Measurements from ENCODE around the gene KIRREL3.

KIRREL3 gene

GRCh38 chr11:126748793-126749192 lies 251.8 kb downstream of the KIRREL3 start:
- WGBS, 2 donors (ENCODE audit: extremely low coverage in 2 of 2, insufficient read length in 2 of 2, insufficient replicate concordance in 1 of 2) = no CpG with 5 or more reads among the region's 6 CpGs
- no peak overlapping the region for H4K91ac ChIP-seq (ENCODE audit: low read depth, low read length, poor library complexity)
- no peak for DNase-seq (ENCODE audit: low spot score)
- no peaks in the 10 kb centered on the region for H3K4me1 ChIP-seq (ENCODE audit: control insufficient read depth in 2 of 2, insufficient read depth in 1 of 2, low read depth in 1 of 2, low read length in 2 of 2)
- no peak overlapping the region for H3K4me2 ChIP-seq (ENCODE audit: insufficient read depth, low read length, poor library complexity, severe bottlenecking)
- no peak overlapping the region for H2BK15ac ChIP-seq (ENCODE audit: low read length)
- H3K36me3 ChIP-seq (replicated peaks in 1 of 2; ENCODE audit: control insufficient read depth in 2 of 2, insufficient read depth in 2 of 2, low read length in 2 of 2) = no peaks in the 10 kb centered on the region
- no peak overlapping the region for H3K18ac ChIP-seq (ENCODE audit: low read length)
- no peak overlapping the region for H2BK5ac ChIP-seq (ENCODE audit: low read length)
- no peak overlapping the region for H2AFZ ChIP-seq (ENCODE audit: low read length)
- no peak overlapping the region for H3K4ac ChIP-seq (ENCODE audit: low read length)
- H3K9ac ChIP-seq (ENCODE audit: low read depth, low read length, poor library complexity) = no peak overlapping the region
- H3K14ac ChIP-seq (ENCODE audit: low read length) = no peak overlapping the region
- H2AK5ac ChIP-seq (ENCODE audit: low read depth, low read length) = no peak overlapping the region
- H3K9me3 ChIP-seq (replicated peaks in 1 of 2; ENCODE audit: control insufficient read depth in 2 of 2, insufficient read depth in 1 of 2, low read depth in 1 of 2, low read length in 2 of 2) = no peaks in the 10 kb centered on the region
- no peaks in the 10 kb centered on the region for H3K27me3 ChIP-seq (ENCODE audit: control insufficient read depth in 3 of 3, insufficient read depth in 3 of 3, low read depth in 1 of 3, low read length in 3 of 3)
- H3K4me3 ChIP-seq (ENCODE audit: low read length in 2 of 2) = no peak overlapping the region
- no peak overlapping the region for H3K23ac ChIP-seq (ENCODE audit: low read depth, low read length, poor library complexity)
- no peak overlapping the region for H2BK12ac ChIP-seq (ENCODE audit: low read length)
- no peaks in the 10 kb centered on the region for H3K79me1 ChIP-seq (ENCODE audit: low read depth, low read length)
- H2BK120ac ChIP-seq (ENCODE audit: low read depth, low read length) = no peak overlapping the region
- no peak overlapping the region for H3K27ac ChIP-seq (replicated peaks; ENCODE audit: low read length)
- H4K8ac ChIP-seq (ENCODE audit: low read depth, low read length) = no peak overlapping the region

GRCh38 chr11:126748100-126748791 lies 252.3 kb downstream of the KIRREL3 start:
- Histone ChIP-seq H3K27me3 (ENCODE audit: control insufficient read depth in 3 of 3, insufficient read depth in 3 of 3, low read depth in 1 of 3, low read length in 3 of 3) (no peaks in the 10 kb centered on the region), H2BK120ac (ENCODE audit: low read depth, low read length) (no peak overlapping the region), H2AK5ac (ENCODE audit: low read depth, low read length) (no peak overlapping the region), H2AFZ (ENCODE audit: low read length) (no peak overlapping the region), H3K23ac (ENCODE audit: low read depth, low read length, poor library complexity) (no peak overlapping the region), H3K9me3 (replicated peaks in 1 of 2; ENCODE audit: control insufficient read depth in 2 of 2, insufficient read depth in 1 of 2, low read depth in 1 of 2, low read length in 2 of 2) (no peaks in the 10 kb centered on the region), H3K36me3 (replicated peaks in 1 of 2; ENCODE audit: control insufficient read depth in 2 of 2, insufficient read depth in 2 of 2, low read length in 2 of 2) (no peaks in the 10 kb centered on the region), H2BK5ac (ENCODE audit: low read length) (no peak overlapping the region), H3K4me2 (ENCODE audit: insufficient read depth, low read length, poor library complexity, severe bottlenecking) (no peak overlapping the region), H3K27ac (replicated peaks; ENCODE audit: low read length) (no peak overlapping the region), H3K4ac (ENCODE audit: low read length) (no peak overlapping the region), H3K18ac (ENCODE audit: low read length) (no peak overlapping the region), H4K8ac (ENCODE audit: low read depth, low read length) (no peak overlapping the region), H3K4me1 (ENCODE audit: control insufficient read depth in 2 of 2, insufficient read depth in 1 of 2, low read depth in 1 of 2, low read length in 2 of 2) (no peaks in the 10 kb centered on the region), H4K91ac (ENCODE audit: low read depth, low read length, poor library complexity) (no peak overlapping the region), H3K14ac (ENCODE audit: low read length) (no peak overlapping the region), H3K79me1 (ENCODE audit: low read depth, low read length) (no peaks in the 10 kb centered on the region), H2BK15ac (ENCODE audit: low read length) (no peak overlapping the region), H2BK12ac (ENCODE audit: low read length) (no peak overlapping the region), H3K4me3 (ENCODE audit: low read length in 2 of 2) (no peak overlapping the region), H3K9ac (ENCODE audit: low read depth, low read length, poor library complexity) (no peak overlapping the region)
- WGBS, 2 donors (ENCODE audit: extremely low coverage in 2 of 2, insufficient read length in 2 of 2, insufficient replicate concordance in 1 of 2) = no CpG with 5 or more reads among the region's 17 CpGs
- no peak for DNase-seq (ENCODE audit: low spot score)

GRCh38 chr11:126747315-126747714 lies 253.3 kb downstream of the KIRREL3 start:
- H2BK5ac ChIP-seq (ENCODE audit: low read length) = no peak overlapping the region
- no peaks in the 10 kb centered on the region for H3K9me3 ChIP-seq (replicated peaks in 1 of 2; ENCODE audit: control insufficient read depth in 2 of 2, insufficient read depth in 1 of 2, low read depth in 1 of 2, low read length in 2 of 2)
- no peak overlapping the region for H4K8ac ChIP-seq (ENCODE audit: low read depth, low read length)
- no peak for DNase-seq (ENCODE audit: low spot score)
- no peak overlapping the region for H2BK15ac ChIP-seq (ENCODE audit: low read length)
- no peak overlapping the region for H2BK12ac ChIP-seq (ENCODE audit: low read length)
- no peak overlapping the region for H3K9ac ChIP-seq (ENCODE audit: low read depth, low read length, poor library complexity)
- no peak overlapping the region for H3K4me3 ChIP-seq (ENCODE audit: low read length in 2 of 2)
- H3K27ac ChIP-seq (replicated peaks; ENCODE audit: low read length) = no peak overlapping the region
- no peak overlapping the region for H3K18ac ChIP-seq (ENCODE audit: low read length)
- no CpG with 5 or more reads among the region's 9 CpGs for WGBS, 2 donors (ENCODE audit: extremely low coverage in 2 of 2, insufficient read length in 2 of 2, insufficient replicate concordance in 1 of 2)
- no peaks in the 10 kb centered on the region for H3K79me1 ChIP-seq (ENCODE audit: low read depth, low read length)
- no peak overlapping the region for H2AK5ac ChIP-seq (ENCODE audit: low read depth, low read length)
- no peak overlapping the region for H3K23ac ChIP-seq (ENCODE audit: low read depth, low read length, poor library complexity)
- no peak overlapping the region for H3K4me2 ChIP-seq (ENCODE audit: insufficient read depth, low read length, poor library complexity, severe bottlenecking)
- H2BK120ac ChIP-seq (ENCODE audit: low read depth, low read length) = no peak overlapping the region
- no peaks in the 10 kb centered on the region for H3K27me3 ChIP-seq (ENCODE audit: control insufficient read depth in 3 of 3, insufficient read depth in 3 of 3, low read depth in 1 of 3, low read length in 3 of 3)
- H3K4me1 ChIP-seq (ENCODE audit: control insufficient read depth in 2 of 2, insufficient read depth in 1 of 2, low read depth in 1 of 2, low read length in 2 of 2) = no peaks in the 10 kb centered on the region
- no peak overlapping the region for H3K4ac ChIP-seq (ENCODE audit: low read length)
- H3K14ac ChIP-seq (ENCODE audit: low read length) = no peak overlapping the region
- no peak overlapping the region for H4K91ac ChIP-seq (ENCODE audit: low read depth, low read length, poor library complexity)
- no peaks in the 10 kb centered on the region for H3K36me3 ChIP-seq (replicated peaks in 1 of 2; ENCODE audit: control insufficient read depth in 2 of 2, insufficient read depth in 2 of 2, low read length in 2 of 2)
- no peak overlapping the region for H2AFZ ChIP-seq (ENCODE audit: low read length)

GRCh38 chr11:126746443-126746842 lies 254.1 kb downstream of the KIRREL3 start:
- H3K14ac ChIP-seq (ENCODE audit: low read length) = no peak overlapping the region
- no peak overlapping the region for H3K4me2 ChIP-seq (ENCODE audit: insufficient read depth, low read length, poor library complexity, severe bottlenecking)
- no CpG with 5 or more reads among the region's 4 CpGs for WGBS, 2 donors (ENCODE audit: extremely low coverage in 2 of 2, insufficient read length in 2 of 2, insufficient replicate concordance in 1 of 2)
- H2AFZ ChIP-seq (ENCODE audit: low read length) = no peak overlapping the region
- H3K27me3 ChIP-seq (ENCODE audit: control insufficient read depth in 3 of 3, insufficient read depth in 3 of 3, low read depth in 1 of 3, low read length in 3 of 3) = no peaks in the 10 kb centered on the region
- no peaks in the 10 kb centered on the region for H3K4me1 ChIP-seq (ENCODE audit: control insufficient read depth in 2 of 2, insufficient read depth in 1 of 2, low read depth in 1 of 2, low read length in 2 of 2)
- H3K23ac ChIP-seq (ENCODE audit: low read depth, low read length, poor library complexity) = no peak overlapping the region
- H4K91ac ChIP-seq (ENCODE audit: low read depth, low read length, poor library complexity) = no peak overlapping the region
- no peak overlapping the region for H2BK5ac ChIP-seq (ENCODE audit: low read length)
- H2BK15ac ChIP-seq (ENCODE audit: low read length) = no peak overlapping the region
- H2BK12ac ChIP-seq (ENCODE audit: low read length) = no peak overlapping the region
- H3K18ac ChIP-seq (ENCODE audit: low read length) = no peak overlapping the region
- H2AK5ac ChIP-seq (ENCODE audit: low read depth, low read length) = no peak overlapping the region
- no peak overlapping the region for H3K27ac ChIP-seq (replicated peaks; ENCODE audit: low read length)
- no peaks in the 10 kb centered on the region for H3K79me1 ChIP-seq (ENCODE audit: low read depth, low read length)
- no peak overlapping the region for H4K8ac ChIP-seq (ENCODE audit: low read depth, low read length)
- no peaks in the 10 kb centered on the region for H3K9me3 ChIP-seq (replicated peaks in 1 of 2; ENCODE audit: control insufficient read depth in 2 of 2, insufficient read depth in 1 of 2, low read depth in 1 of 2, low read length in 2 of 2)
- DNase-seq (ENCODE audit: low spot score) = no peak
- no peak overlapping the region for H3K9ac ChIP-seq (ENCODE audit: low read depth, low read length, poor library complexity)
- H3K36me3 ChIP-seq (replicated peaks in 1 of 2; ENCODE audit: control insufficient read depth in 2 of 2, insufficient read depth in 2 of 2, low read length in 2 of 2) = no peaks in the 10 kb centered on the region
- no peak overlapping the region for H3K4me3 ChIP-seq (ENCODE audit: low read length in 2 of 2)
- no peak overlapping the region for H2BK120ac ChIP-seq (ENCODE audit: low read depth, low read length)
- H3K4ac ChIP-seq (ENCODE audit: low read length) = no peak overlapping the region

Measured in neuronal stem cell (in vitro differentiated cells).